VCaP (cell line): ENCODE measurements around the gene SLC25A17.

ENCODE experiments used
- H3K27ac ChIP-seq: fragments of 450-650 bp; 2 replicates; pipeline ENCODE4 v1.5.1; 2017
- TF ChIP-seq, protein P1 (sequence below): fragments of 450-650 bp; conservative IDR thresholded peaks from 2 replicates; pipeline ENCODE4 v1.5.1; 2017; ENCODE audit warnings: mild to moderate bottlenecking, moderate library complexity

The SLC25A17 gene

GRCh38 chr22:40764763-40765441 is 54.2 kb downstream of the SLC25A17 start:
- no peak overlapping the region for H3K27ac ChIP-seq
- TF ChIP-seq, protein P1, sequence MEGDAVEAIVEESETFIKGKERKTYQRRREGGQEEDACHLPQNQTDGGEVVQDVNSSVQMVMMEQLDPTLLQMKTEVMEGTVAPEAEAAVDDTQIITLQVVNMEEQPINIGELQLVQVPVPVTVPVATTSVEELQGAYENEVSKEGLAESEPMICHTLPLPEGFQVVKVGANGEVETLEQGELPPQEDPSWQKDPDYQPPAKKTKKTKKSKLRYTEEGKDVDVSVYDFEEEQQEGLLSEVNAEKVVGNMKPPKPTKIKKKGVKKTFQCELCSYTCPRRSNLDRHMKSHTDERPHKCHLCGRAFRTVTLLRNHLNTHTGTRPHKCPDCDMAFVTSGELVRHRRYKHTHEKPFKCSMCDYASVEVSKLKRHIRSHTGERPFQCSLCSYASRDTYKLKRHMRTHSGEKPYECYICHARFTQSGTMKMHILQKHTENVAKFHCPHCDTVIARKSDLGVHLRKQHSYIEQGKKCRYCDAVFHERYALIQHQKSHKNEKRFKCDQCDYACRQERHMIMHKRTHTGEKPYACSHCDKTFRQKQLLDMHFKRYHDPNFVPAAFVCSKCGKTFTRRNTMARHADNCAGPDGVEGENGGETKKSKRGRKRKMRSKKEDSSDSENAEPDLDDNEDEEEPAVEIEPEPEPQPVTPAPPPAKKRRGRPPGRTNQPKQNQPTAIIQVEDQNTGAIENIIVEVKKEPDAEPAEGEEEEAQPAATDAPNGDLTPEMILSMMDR = no peak

GRCh38 chr22:40759294-40759840 is 59.8 kb downstream of the SLC25A17 start:
- H3K27ac ChIP-seq = peak overlapping the region; percentile 80
- TF ChIP-seq, protein P1 = no peak

DNA sequence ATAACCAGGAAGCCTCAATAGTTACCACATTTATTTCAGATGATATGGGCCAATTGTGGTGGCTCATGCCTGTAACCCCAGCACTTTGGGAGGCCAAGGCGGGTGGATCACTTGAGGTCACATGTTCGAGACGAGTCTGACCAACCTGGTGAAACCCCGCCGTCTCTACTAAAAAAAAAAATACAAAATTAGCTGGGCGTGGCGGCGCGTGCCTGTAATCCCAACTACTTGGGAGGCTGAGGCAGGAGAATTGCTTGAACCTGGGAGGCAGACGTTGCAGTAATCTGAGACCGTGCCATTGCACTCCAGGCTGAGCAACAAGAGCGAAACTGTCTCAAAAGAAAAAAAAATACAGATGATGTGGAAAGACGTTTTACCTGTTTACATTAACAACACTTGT is 60.3 kb downstream of the SLC25A17 start:
- peak overlapping the region; percentile 80 for H3K27ac ChIP-seq

DNA sequence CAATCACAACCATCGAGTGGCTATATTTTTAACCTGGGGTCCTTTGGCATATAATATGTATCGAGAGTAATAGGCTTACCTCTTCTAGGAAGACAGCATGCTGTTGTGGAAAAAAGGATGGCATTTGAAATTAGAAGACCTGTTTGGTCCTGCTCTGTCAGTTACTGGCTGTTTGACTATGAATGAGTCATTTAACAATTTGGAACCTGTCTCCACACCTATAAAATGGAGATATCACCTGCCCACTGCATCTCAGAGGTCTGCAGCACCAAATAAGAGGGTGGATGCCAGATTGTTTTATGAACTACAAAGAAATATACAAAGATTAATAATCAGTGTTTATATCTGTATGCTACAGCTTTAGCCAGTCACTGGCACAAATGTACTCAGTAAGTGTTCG is 60.8 kb downstream of the SLC25A17 start:
- TF ChIP-seq, protein P1 = no peak
- peak overlapping the region; percentile 80 for H3K27ac ChIP-seq

DNA sequence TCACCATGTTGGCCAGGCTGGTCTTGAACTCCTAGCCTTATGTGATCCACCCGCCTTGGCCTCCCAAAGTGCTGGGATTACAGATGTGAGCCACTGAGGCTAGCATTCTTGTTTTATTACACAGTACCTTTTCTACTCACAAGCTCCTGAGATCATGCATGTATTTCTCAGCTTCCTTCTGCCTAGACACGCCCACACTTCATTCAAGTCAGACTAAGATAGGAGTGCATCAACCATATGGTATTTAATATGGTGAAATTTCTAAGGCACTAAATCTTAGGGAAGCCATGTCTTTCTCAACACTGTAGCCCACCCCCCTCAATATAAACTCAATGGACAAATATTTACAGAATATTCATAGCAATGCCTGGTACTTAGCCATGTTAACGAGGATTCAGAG is 62.1 kb downstream of the SLC25A17 start:
- peak overlapping the region; percentile 80 for H3K27ac ChIP-seq
- TF ChIP-seq, protein P1 = no peak

DNA sequence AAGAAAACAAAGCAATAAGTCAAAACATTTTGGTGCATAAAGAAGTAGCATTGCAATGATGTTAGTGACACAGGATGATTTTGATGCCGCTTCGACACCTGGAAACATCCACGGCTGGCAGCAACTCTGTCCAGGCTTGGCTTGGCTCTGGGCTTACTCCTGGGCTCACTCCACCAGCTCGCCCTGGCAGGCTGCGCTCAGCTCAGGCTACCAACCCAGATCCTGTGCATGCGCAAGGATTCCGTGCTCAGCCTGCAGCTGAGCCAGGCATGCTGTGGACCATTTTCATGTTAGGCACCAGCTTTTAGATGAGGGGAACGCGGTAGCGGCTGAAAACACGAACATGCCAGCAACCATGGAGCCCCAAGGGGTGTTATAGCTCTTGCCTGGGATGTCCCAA is 66.0 kb downstream of the SLC25A17 start:
- TF ChIP-seq, protein P1 = no peak
- no peak overlapping the region for H3K27ac ChIP-seq

GRCh38 chr22:40751250-40751649 is 67.9 kb downstream of the SLC25A17 start:
- TF ChIP-seq, protein P1 = no peak
- H3K27ac ChIP-seq = no peak overlapping the region

- TF ChIP-seq, protein P1 = no peak
- H3K27ac ChIP-seq = no peak overlapping the region
Observed at GRCh38 chr22:40749829-40750228, 69.3 kb downstream of the SLC25A17 start.
